ENCODE measurements around the gene SIRPB2.
"Not testable (repeated sequence)": the region's sequence is repeated elsewhere in the genome, so short reads cannot be mapped to it uniquely, and the experiment has no call there.

SIRPB2 gene

GRCh38 chr20:1507276-1507675, 16.1 kb upstream of the SIRPB2 start:
- ChIA-PET POLR2A (no interaction called here), CTCF (interaction anchor here (1.1 to 8.6 kb wide), 6 partner anchors 10 to 269 kb away, joined by 3 to 78 read pairs (median 4); no protein-coding TSS in a partner anchor)
- no peak for DNase-seq (ENCODE audit: low read depth, low spot score)

GRCh38 chr20:1505871-1506270, 14.7 kb upstream of the SIRPB2 start:
- CTCF ChIA-PET: interaction anchor here (1.2 to 8.6 kb wide), 4 partner anchors 8 to 68 kb away, joined by 3 to 78 read pairs (median 4); no protein-coding TSS in a partner anchor
- TF ChIP-seq CTCF (IDR thresholded peaks at IDR 0.05; ENCODE audit: insufficient read depth, low read length, missing control alignments): no peak
- H3K4me3 ChIP-seq (ENCODE audit: low read depth, low read length): no peak overlapping the region
- DNase-seq (ENCODE audit: low read depth, low spot score): no peak
- POLR2A ChIA-PET: no interaction called here

More at GRCh38 chr20:1507276-1507675, 16.1 kb upstream of the SIRPB2 start:
- TF ChIP-seq CTCF (IDR thresholded peaks at IDR 0.05; ENCODE audit: insufficient read depth, low read length, missing control alignments): no peak
- no peak overlapping the region for H3K4me3 ChIP-seq (ENCODE audit: low read depth, low read length)

GRCh38 chr20:1505361-1505760, 14.1 kb upstream of the SIRPB2 start:
- no peak for TF ChIP-seq CTCF (IDR thresholded peaks at IDR 0.05; ENCODE audit: insufficient read depth, low read length, missing control alignments)
- DNase-seq (ENCODE audit: low read depth, low spot score): no peak
- no peak overlapping the region for H3K4me3 ChIP-seq (ENCODE audit: low read depth, low read length)
- POLR2A ChIA-PET: no interaction called here
- CTCF ChIA-PET: interaction anchor here (0.7 to 8.6 kb wide), 8 partner anchors 10 to 188 kb away, joined by 3 to 78 read pairs (median 25); partner anchors contain the start of genes NSFL1C and SIRPB2

GRCh38 chr20:1503564-1504227, 12.5 kb upstream of the SIRPB2 start:
- DNase-seq (ENCODE audit: low read depth, low spot score): peak; percentile 66
- no peak overlapping the region for H3K4me3 ChIP-seq (ENCODE audit: low read depth, low read length)
- ChIA-PET POLR2A (no interaction called here), CTCF (interaction anchor here (0.6 to 8.6 kb wide), 50 partner anchors 8 to 379 kb away, joined by 3 to 78 read pairs (median 5); partner anchors contain the start of genes NSFL1C, SIRPB2 and SIRPD)
- peak; percentile 99 for TF ChIP-seq CTCF (IDR thresholded peaks at IDR 0.05; ENCODE audit: insufficient read depth, low read length, missing control alignments)

GRCh38 chr20:1500496-1500895, 9.3 kb upstream of the SIRPB2 start:
- ChIA-PET POLR2A (no interaction called here), CTCF (interaction anchor here (1.3 to 2.1 kb wide), 2 partner anchors 10 to 61 kb away, joined by 5 read pairs; no protein-coding TSS in a partner anchor)
- no peak overlapping the region for H3K4me3 ChIP-seq (ENCODE audit: low read depth, low read length)
- DNase-seq (ENCODE audit: low read depth, low spot score): no peak
- TF ChIP-seq CTCF (IDR thresholded peaks at IDR 0.05; ENCODE audit: insufficient read depth, low read length, missing control alignments): no peak

GRCh38 chr20:1499528-1500420, 8.6 kb upstream of the SIRPB2 start:
- TF ChIP-seq CTCF (IDR thresholded peaks at IDR 0.05; ENCODE audit: insufficient read depth, low read length, missing control alignments): no peak
- DNase-seq (ENCODE audit: low read depth, low spot score): no peak
- POLR2A ChIA-PET: no interaction called here
- CTCF ChIA-PET: interaction anchor here (1.3 to 2.1 kb wide), 3 partner anchors 10 to 60 kb away, joined by 4 to 5 read pairs (median 5); partner anchors contain the start of gene NSFL1C
- no peak overlapping the region for H3K4me3 ChIP-seq (ENCODE audit: low read depth, low read length)

GRCh38 chr20:1497371-1497770, 6.2 kb upstream of the SIRPB2 start:
- POLR2A ChIA-PET; DNase-seq (ENCODE audit: low read depth, low spot score); H3K4me3 ChIP-seq (ENCODE audit: low read depth, low read length): not testable (repeated sequence)
- CTCF ChIA-PET: interaction anchor here (1.2 kb wide), 2 partner anchors 9 to 11 kb away, joined by 4 read pairs; no protein-coding TSS in a partner anchor
